HepG2 (cell line): ENCODE data around the gene MALRD1. TPM values are rescaled to one million over a fixed set of nuclear protein-coding genes. Genes with fewer than 3 reads are reported as not detected.

Experiments
- ATAC-seq: fragments of 200-7000 bp; cut with Tn5 transposase; 3 replicates; pipeline ENCODE4 v1.9.1; 2020; ENCODE audit warnings: mild to moderate bottlenecking, moderate library complexity
- BruUV-seq: library from RNA; stranded (reverse); fragments of 400-500 nt; replicated peaks from 2 replicates; lab custom pipeline; 2021; lab: Mats Ljungman, UMichigan
- CTCF ChIA-PET: fragments of 300-600 bp; formaldehyde crosslinking; extraction: SDS; loops from one replicate; lab custom pipeline; 2021; ENCODE audit warnings: low total read pairs, inconsistent platforms, low intra/inter-chr PET ratio; lab: Yijun Ruan, JAX
- POLR2A ChIA-PET: fragments of 350-600 bp; sonication (Branson Sonifier 250); formaldehyde crosslinking; loops from one replicate; lab custom pipeline; 2020; ENCODE audit warnings: antibody characterized with exemption, inconsistent platforms; lab: Yijun Ruan, JAX
- DNase-seq: peaks from one replicate; pipeline ENCODE4 v3.0.0-alpha.2; 2015; ENCODE audit warnings: low spot score
- FAIRE-seq: peaks from 3 replicates; lab custom pipeline; 2011; peaks lifted over from hg19 to GRCh38; lab: Jason Lieb, UNC
- H2AFZ ChIP-seq: one replicate; pipeline ENCODE4 v1.6.1; 2011; ENCODE audit warnings: low read length, inconsistent platforms
- H3K27ac ChIP-seq: fragments of 300-600 bp; 3 replicates; pipeline ENCODE4 v1.8.0; 2011; ENCODE audit warnings: mixed run types, mild to moderate bottlenecking, mixed read lengths, low read length, inconsistent platforms; ENCODE audit not compliant: insufficient read depth; ENCODE audit errors: extremely low read length
- H3K27me3 ChIP-seq, 2 experiments: fragments of 200-600 bp in 1 of 2; 2 replicates in 1 of 2; 3 replicates in 1 of 2; pipeline versions ENCODE4 v1.6.0 to v1.8.0; 2011; ENCODE audit warnings: low read length in 2 of 2, mild to moderate bottlenecking in 2 of 2, moderate library complexity in 2 of 2, inconsistent platforms in 1 of 2; ENCODE audit not compliant: insufficient read depth in 2 of 2, control insufficient read depth in 1 of 2
- H3K36me3 ChIP-seq, 2 experiments: fragments of 200-600 bp in 1 of 2; replicated peaks in 1 of 2; 2 replicates in 1 of 2; 3 replicates in 1 of 2; pipeline versions ENCODE4 v1.5.1 to v1.8.0; 2011; ENCODE audit warnings: low read length in 2 of 2, inconsistent platforms in 1 of 2; ENCODE audit not compliant: insufficient read depth in 2 of 2, control insufficient read depth in 1 of 2
- H3K4me1 ChIP-seq: 2 replicates; pipeline ENCODE4 v1.5.1; 2012; ENCODE audit warnings: low read length, inconsistent platforms; ENCODE audit not compliant: insufficient read depth
- H3K4me2 ChIP-seq: 2 replicates; pipeline ENCODE4 v1.6.0; 2011; ENCODE audit warnings: low read depth, low read length, inconsistent platforms
- H3K4me3 ChIP-seq, 3 experiments: fragments of 200-600 bp in 1 of 3; sonication (generic), shearing (Covaris generic) in 1 of 3; replicated peaks in 1 of 3; 2 replicates each; pipeline ENCODE4 v1.5.1; 2011 to 2016; ENCODE audit warnings: low read length in 3 of 3, inconsistent platforms in 2 of 3, low read depth in 2 of 3, mild to moderate bottlenecking in 2 of 3, control low read depth in 1 of 3, mixed read lengths in 1 of 3; ENCODE audit not compliant: insufficient read depth in 1 of 3
- H3K79me2 ChIP-seq: one replicate; pipeline ENCODE4 v1.6.1; 2011; ENCODE audit warnings: low read length, inconsistent platforms; ENCODE audit not compliant: insufficient read depth
- H3K9ac ChIP-seq: 2 replicates; pipeline ENCODE4 v1.6.0; 2011; ENCODE audit warnings: mild to moderate bottlenecking, low read depth, low read length, inconsistent platforms; ENCODE audit not compliant: insufficient read depth
- H3K9me3 ChIP-seq: 2 replicates; pipeline ENCODE4 v1.5.1; 2012; ENCODE audit warnings: mild to moderate bottlenecking, low read length
- H4K20me1 ChIP-seq: 2 replicates; pipeline ENCODE4 v1.6.0; 2011; ENCODE audit warnings: inconsistent platforms, mild to moderate bottlenecking, low read length, moderate library complexity; ENCODE audit not compliant: insufficient read depth
- EP300 ChIP-seq, 3 experiments: sonication (generic) in 1 of 3; formaldehyde crosslinking in 1 of 3; IDR thresholded peaks; 2 replicates each; pipeline versions ENCODE4 v1.5.1 to v1.6.1; 2011 to 2020; ENCODE audit warnings: low read depth in 2 of 3, low read length in 2 of 3, borderline replicate concordance in 1 of 3, improper control_type of control experiment in 1 of 3, mild to moderate bottlenecking in 1 of 3, missing genetic modification reagents in 1 of 3, moderate library complexity in 1 of 3
- HIVEP1 ChIP-seq: sonication (generic); formaldehyde crosslinking; IDR thresholded peaks from 2 replicates; pipeline ENCODE4 v1.4.0; 2020; ENCODE audit warnings: mild to moderate bottlenecking, missing genetic modification reagents
- KLF6 ChIP-seq: IDR thresholded peaks from 2 replicates; pipeline ENCODE4 v1.8.0; 2016; ENCODE audit warnings: missing biosample characterization, missing genetic modification reagents
- KMT2B ChIP-seq: IDR thresholded peaks from 2 replicates; pipeline ENCODE4 v1.6.1; 2016; ENCODE audit warnings: missing genetic modification reagents, missing compliant biosample characterization
- PRMT3 ChIP-seq: sonication (generic); formaldehyde crosslinking; IDR thresholded peaks from 2 replicates; pipeline ENCODE4 v1.8.1; 2022; ENCODE audit warnings: low read depth, mild to moderate bottlenecking, moderate library complexity, missing genetic modification reagents, borderline replicate concordance
- SP5 ChIP-seq: IDR thresholded peaks from 2 replicates; pipeline ENCODE4 v1.6.1; 2016; ENCODE audit warnings: low read depth, borderline replicate concordance
- ZBTB42 ChIP-seq: sonication (generic); formaldehyde crosslinking; IDR thresholded peaks from 2 replicates; pipeline ENCODE4 v1.5.0; 2020; ENCODE audit warnings: mild to moderate bottlenecking, missing genetic modification reagents
- ZNF160 ChIP-seq: sonication (generic); formaldehyde crosslinking; IDR thresholded peaks from 2 replicates; pipeline ENCODE4 v1.8.0; 2022; ENCODE audit warnings: mild to moderate bottlenecking, inconsistent platforms, missing genetic modification reagents
- ZNF761 ChIP-seq: sonication (generic); formaldehyde crosslinking; conservative IDR thresholded peaks from 2 replicates; pipeline ENCODE4 v1.4.0; 2020; ENCODE audit warnings: mild to moderate bottlenecking, missing genetic modification reagents
- ZNF768 ChIP-seq: sonication (generic); formaldehyde crosslinking; IDR thresholded peaks from 2 replicates; pipeline ENCODE4 v1.4.0; 2020; ENCODE audit warnings: missing genetic modification reagents
- ZNF777 ChIP-seq: sonication (generic); formaldehyde crosslinking; IDR thresholded peaks from 2 replicates; pipeline ENCODE4 v1.4.0; 2020; ENCODE audit warnings: missing genetic modification reagents
- ZNF841 ChIP-seq: sonication (generic); formaldehyde crosslinking; IDR thresholded peaks from 2 replicates; pipeline ENCODE4 v1.8.1; 2023; ENCODE audit warnings: missing genetic modification reagents, borderline replicate concordance
- WGBS: methylation state at CpG from one replicate; pipeline ENCODE4 v1.1.6; 2017; ENCODE audit warnings: low lambda C conversion rate; 5-methylcytosine and 5-hydroxymethylcytosine counted together
- in situ Hi-C: cut with HindIII; loops from 2 replicates; pipeline ENCODE4 v1.10.0; 2017; ENCODE audit warnings: low pct_unique_long_range_greater_than_20kb; ENCODE audit not compliant: extremely low pct_ligation_motif_present
- intact Hi-C: fragments of 100-400 bp; cut with micrococcal nuclease; formaldehyde crosslinking; loops from one replicate; pipeline ENCODE4 v1.10.0; 2022; ENCODE audit not compliant: unreplicated experiment
- polyA plus RNA-seq, 8 experiments: library from polyadenylated mRNA; depleted of rRNA in 3 of 8; stranded (reverse) in 7 of 8; unstranded in 1 of 8; fragments of >200 nt; fragmentation: Illumina TruSeq in 4 of 8; extraction: Trizol in 4 of 8; gene quantifications; 2 replicates each; pipeline versions ENCODE4 v1.2.1 to v1.2.3, GENCODE V29; 2011 to 2016; ENCODE audit warnings: low read depth in 4 of 8, missing spikeins in 1 of 8, mixed read lengths in 1 of 8; ENCODE audit not compliant: insufficient read depth in 1 of 8
- total RNA-seq, 5 experiments: library from RNA; depleted of rRNA; stranded (reverse); fragments of >200 nt; fragmentation: Illumina TruSeq; extraction: Trizol; gene quantifications; 2 replicates each; pipeline ENCODE4 v1.2.3, GENCODE V29; 2016; ENCODE audit warnings: low read depth in 1 of 5
- TF ChIP-seq, protein P1 (sequence below): IDR thresholded peaks from 2 replicates; pipeline ENCODE4 v1.6.1; 2012; ENCODE audit warnings: low read length, improper control_type of control experiment
- TF ChIP-seq, protein P2 (sequence below): sonication (generic); formaldehyde crosslinking; IDR thresholded peaks from 2 replicates; pipeline ENCODE4 v1.8.1; 2023; ENCODE audit warnings: missing genetic modification reagents, mild to moderate bottlenecking, borderline replicate concordance
- TF ChIP-seq, protein P3 (sequence below): sonication (generic); formaldehyde crosslinking; IDR thresholded peaks from 2 replicates; pipeline ENCODE4 v1.5.0; 2020; ENCODE audit warnings: missing genetic modification reagents, mild to moderate bottlenecking, borderline replicate concordance

MALRD1 gene
- total and polyA plus RNA-seq, 2 of the 13 experiments (the other 11 are each of a cell fraction or from before 2014, with no cell fraction given) = 5.7 to 15.4 TPM

DNA sequence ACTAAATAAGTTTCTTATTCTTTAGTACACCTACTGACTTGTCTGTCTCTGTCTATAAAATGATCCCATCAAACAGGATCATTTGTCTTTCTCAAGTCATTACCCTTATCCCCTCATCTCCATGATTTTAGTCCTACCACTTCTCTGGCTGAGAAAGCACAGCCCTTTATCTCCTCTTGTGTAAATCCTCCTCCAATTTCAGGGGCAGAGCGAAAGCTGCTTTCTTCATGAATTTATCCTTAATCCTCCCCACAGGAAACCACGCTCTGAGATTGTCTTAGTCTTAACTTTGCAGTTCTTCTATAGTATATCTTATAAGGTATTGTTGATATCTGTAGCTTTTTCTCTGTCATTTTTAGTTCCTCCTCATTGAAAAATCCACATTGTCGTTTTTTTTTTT is 528.0 kb downstream of the MALRD1 start:
- H2AFZ ChIP-seq = no peak overlapping the region
- no TSS peak for BruUV-seq
- in situ Hi-C loops (no loop called here), intact Hi-C loops (no loop called here)
- no peak overlapping the region for H3K9ac ChIP-seq
- H3K4me3 ChIP-seq = no peak overlapping the region
- no peaks in the 10 kb centered on the region for H3K9me3 ChIP-seq
- DNase-seq (no peak), ATAC-seq (no peak), FAIRE-seq (no peak)
- H3K4me2 ChIP-seq = no peak overlapping the region
- WGBS = 37% methylated on average over 3 of the region's 3 CpGs
- H3K27me3 ChIP-seq = no peaks in the 10 kb centered on the region
- H3K79me2 ChIP-seq = no peaks in the 10 kb centered on the region
- CTCF ChIA-PET = no interaction called here
- POLR2A ChIA-PET = no interaction called here
- no peaks in the 10 kb centered on the region for H4K20me1 ChIP-seq
- no peak overlapping the region for H3K27ac ChIP-seq
- no peaks in the 10 kb centered on the region; a peak in 1 of 5 replicates for H3K36me3 ChIP-seq
- H3K4me1 ChIP-seq = no peaks in the 10 kb centered on the region
- TF ChIP-seq ZNF160 (CRISPR knock-in tag) (no peak), ZNF777 (CRISPR knock-in tag) (no peak), ZNF768 (CRISPR knock-in tag) (no peak), SP5 (CRISPR knock-in tag) (no peak), KMT2B (no peak), KLF6 (no peak), PRMT3 (no peak), EP300 (IDR thresholded peaks at IDR 0.05; ENCODE audit: low read depth in 2 of 2, low read length in 2 of 2) (no peak), EP300 (CRISPR knock-in tag; IDR thresholded peaks at IDR 0.05; ENCODE audit: borderline replicate concordance) (no peak), ZNF761 (no peak), HIVEP1 (no peak), ZBTB42 (CRISPR knock-in tag) (no peak), ZNF841 (CRISPR knock-in tag) (no peak)
- TF ChIP-seq, protein P1, sequence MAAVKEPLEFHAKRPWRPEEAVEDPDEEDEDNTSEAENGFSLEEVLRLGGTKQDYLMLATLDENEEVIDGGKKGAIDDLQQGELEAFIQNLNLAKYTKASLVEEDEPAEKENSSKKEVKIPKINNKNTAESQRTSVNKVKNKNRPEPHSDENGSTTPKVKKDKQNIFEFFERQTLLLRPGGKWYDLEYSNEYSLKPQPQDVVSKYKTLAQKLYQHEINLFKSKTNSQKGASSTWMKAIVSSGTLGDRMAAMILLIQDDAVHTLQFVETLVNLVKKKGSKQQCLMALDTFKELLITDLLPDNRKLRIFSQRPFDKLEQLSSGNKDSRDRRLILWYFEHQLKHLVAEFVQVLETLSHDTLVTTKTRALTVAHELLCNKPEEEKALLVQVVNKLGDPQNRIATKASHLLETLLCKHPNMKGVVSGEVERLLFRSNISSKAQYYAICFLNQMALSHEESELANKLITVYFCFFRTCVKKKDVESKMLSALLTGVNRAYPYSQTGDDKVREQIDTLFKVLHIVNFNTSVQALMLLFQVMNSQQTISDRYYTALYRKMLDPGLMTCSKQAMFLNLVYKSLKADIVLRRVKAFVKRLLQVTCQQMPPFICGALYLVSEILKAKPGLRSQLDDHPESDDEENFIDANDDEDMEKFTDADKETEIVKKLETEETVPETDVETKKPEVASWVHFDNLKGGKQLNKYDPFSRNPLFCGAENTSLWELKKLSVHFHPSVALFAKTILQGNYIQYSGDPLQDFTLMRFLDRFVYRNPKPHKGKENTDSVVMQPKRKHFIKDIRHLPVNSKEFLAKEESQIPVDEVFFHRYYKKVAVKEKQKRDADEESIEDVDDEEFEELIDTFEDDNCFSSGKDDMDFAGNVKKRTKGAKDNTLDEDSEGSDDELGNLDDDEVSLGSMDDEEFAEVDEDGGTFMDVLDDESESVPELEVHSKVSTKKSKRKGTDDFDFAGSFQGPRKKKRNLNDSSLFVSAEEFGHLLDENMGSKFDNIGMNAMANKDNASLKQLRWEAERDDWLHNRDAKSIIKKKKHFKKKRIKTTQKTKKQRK = no peak
- TF ChIP-seq, protein P2, sequence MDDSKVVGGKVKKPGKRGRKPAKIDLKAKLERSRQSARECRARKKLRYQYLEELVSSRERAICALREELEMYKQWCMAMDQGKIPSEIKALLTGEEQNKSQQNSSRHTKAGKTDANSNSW (CRISPR knock-in tag) = no peak
- TF ChIP-seq, protein P3, sequence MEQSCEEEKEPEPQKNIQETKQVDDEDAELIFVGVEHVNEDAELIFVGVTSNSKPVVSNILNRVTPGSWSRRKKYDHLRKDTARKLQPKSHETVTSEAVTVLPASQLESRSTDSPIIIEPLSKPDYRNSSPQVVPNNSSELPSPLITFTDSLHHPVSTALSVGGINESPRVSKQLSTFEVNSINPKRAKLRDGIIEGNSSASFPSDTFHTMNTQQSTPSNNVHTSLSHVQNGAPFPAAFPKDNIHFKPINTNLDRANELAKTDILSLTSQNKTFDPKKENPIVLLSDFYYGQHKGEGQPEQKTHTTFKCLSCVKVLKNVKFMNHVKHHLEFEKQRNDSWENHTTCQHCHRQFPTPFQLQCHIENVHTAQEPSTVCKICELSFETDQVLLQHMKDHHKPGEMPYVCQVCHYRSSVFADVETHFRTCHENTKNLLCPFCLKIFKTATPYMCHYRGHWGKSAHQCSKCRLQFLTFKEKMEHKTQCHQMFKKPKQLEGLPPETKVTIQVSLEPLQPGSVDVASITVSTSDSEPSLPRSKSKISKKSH = no peak
